HUES6 (cell line): ENCODE data around the gene B3GNT9.
"Not testable (repeated sequence)": the region's sequence is repeated elsewhere in the genome, so short reads cannot be mapped to it uniquely, and the experiment has no call there.

Experiments
- H3K27ac ChIP-seq: 2 replicates; pipeline ENCODE4 v1.7.0; 2013; ENCODE audit warnings: low read depth, mild to moderate bottlenecking, low read length, inconsistent platforms
- H3K27me3 ChIP-seq: 2 replicates; pipeline ENCODE4 v1.6.1; 2013; ENCODE audit warnings: low read length; ENCODE audit not compliant: control insufficient read depth, insufficient read depth
- H3K36me3 ChIP-seq: 2 replicates; pipeline ENCODE4 v1.6.1; 2013; ENCODE audit warnings: low read length; ENCODE audit not compliant: control insufficient read depth, insufficient read depth
- H3K4me1 ChIP-seq: 2 replicates; pipeline ENCODE4 v1.6.1; 2013; ENCODE audit warnings: low read length; ENCODE audit not compliant: control insufficient read depth, insufficient read depth
- H3K4me3 ChIP-seq: 2 replicates; pipeline ENCODE4 v1.5.1; 2013; ENCODE audit warnings: low read depth, low read length
- H3K9ac ChIP-seq: one replicate; pipeline ENCODE4 v1.6.1; 2013; ENCODE audit warnings: mild to moderate bottlenecking, low read length
- H3K9me3 ChIP-seq: 2 replicates; pipeline ENCODE4 v1.6.1; 2013; ENCODE audit warnings: low read depth, low read length; ENCODE audit not compliant: control insufficient read depth, insufficient read depth

Gene B3GNT9

DNA sequence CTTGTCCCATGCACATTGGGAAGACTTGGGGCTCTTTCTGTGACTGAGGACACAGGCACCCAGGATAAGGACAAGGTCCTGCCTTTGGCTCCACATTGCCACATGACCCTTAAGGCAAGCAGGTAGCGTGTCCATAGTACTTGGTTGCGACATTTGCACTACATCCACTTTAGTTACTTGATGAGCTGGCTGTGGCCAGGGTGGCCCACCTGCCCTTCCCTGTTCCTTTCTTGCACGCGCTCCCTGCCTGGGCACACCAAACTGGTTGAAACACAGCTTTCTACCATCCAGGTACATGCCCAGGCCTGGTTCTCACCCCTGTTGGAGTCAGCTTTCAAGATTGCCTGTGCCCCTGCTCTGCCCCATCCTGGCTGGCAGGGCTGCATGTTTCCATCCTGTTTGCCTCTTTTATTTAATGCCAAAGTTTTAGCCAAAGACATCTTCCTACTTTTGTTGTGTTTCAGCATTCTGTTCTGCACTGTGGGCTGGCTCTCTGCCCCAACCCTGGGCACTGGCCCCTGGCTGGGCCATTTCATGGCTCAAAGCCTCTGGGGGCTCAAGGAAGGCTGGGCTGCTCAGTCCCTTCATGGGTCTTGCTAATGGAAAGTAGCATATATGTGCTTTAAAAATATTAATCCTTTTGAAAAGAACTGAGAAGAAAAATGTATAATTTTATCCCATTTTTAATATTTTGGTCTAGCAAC lies 3.2 kb downstream of the B3GNT9 start:
- Histone ChIP-seq H3K27ac (no peak overlapping the region), H3K9ac (no peak overlapping the region), H3K4me1 (0 out of 2 replicates have a peak, but pooled peaks cover 4% of the 10 kb centered on the region), H3K27me3 (peaks cover 23% of the 10 kb centered on the region), H3K36me3 (peaks cover 65% of the 10 kb centered on the region), H3K4me3 (no peak overlapping the region), H3K9me3 (no peaks in the 10 kb centered on the region)

DNA sequence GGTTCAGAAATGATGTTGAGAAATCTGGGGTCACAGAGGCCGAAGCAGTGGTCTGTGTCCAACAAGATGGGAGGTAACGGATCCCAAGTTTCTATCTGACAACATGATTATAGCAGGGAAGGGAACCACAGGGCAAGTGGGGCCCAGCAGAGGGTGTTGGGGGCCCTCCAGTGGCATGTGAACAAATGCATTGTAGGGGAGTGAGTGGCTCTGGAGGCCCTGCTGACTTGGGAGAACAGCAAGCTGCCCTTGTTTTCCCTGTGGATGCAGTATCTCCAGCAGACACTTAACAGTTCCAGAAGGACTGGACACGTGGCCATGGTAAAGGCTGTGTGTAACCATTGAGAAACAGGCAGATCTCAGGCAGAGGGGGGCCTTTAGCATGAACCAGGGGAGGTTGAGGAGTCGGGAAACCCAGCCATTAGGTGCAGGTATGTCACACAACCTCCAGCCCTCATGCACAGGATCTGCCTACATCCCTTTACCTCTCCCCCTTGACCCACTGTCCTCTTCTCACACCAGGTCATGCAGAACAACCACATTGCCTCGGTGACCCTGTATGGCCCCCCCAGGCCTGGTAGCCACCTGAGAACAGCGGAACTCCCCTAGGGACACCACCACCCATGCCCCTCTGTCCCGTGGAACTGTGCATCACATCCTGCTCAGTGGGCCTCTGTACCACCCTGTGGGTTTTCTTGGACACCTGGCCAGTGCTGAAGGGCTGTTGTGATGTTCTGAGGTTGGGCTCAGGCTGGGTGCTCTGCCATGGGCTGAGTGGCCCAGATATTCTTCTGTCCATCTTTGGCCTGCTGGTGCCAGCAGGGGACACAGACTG lies 4.1 kb downstream of the B3GNT9 start:
- Histone ChIP-seq H3K4me3 (no peak overlapping the region), H3K27ac (no peak overlapping the region), H3K9me3 (no peaks in the 10 kb centered on the region), H3K36me3 (peaks cover 73% of the 10 kb centered on the region), H3K4me1 (0 out of 2 replicates have a peak, but pooled peaks cover 4% of the 10 kb centered on the region), H3K9ac (no peak overlapping the region), H3K27me3 (peaks cover 15% of the 10 kb centered on the region)

DNA sequence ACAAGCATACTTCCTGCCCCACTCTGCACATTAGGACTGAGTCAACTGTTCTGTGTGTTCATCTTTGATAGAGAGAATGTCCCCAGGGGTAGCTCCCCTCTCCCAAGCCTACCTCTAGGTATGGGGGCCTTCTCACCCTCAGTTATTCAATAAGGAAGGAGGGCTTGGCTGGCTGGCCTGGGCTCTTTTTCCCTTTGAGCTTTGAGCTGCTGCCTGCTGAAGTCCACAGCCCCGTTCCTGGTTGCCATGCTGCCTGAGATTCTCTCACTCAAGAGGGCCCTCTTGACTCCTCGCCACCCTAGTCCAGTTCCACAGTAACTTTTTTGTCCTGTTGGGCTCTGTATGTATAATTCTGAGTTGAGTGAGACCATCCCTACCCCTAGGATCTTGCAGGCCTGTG lies 5.1 kb downstream of the B3GNT9 start:
- Histone ChIP-seq H3K27ac (no peak overlapping the region), H3K9ac (no peak overlapping the region), H3K27me3 (peaks cover 5% of the 10 kb centered on the region; the same call in 1 of the 2 replicates), H3K4me3 (no peak overlapping the region), H3K36me3 (peaks cover 83% of the 10 kb centered on the region), H3K4me1 (no peaks in the 10 kb centered on the region), H3K9me3 (no peaks in the 10 kb centered on the region)

DNA sequence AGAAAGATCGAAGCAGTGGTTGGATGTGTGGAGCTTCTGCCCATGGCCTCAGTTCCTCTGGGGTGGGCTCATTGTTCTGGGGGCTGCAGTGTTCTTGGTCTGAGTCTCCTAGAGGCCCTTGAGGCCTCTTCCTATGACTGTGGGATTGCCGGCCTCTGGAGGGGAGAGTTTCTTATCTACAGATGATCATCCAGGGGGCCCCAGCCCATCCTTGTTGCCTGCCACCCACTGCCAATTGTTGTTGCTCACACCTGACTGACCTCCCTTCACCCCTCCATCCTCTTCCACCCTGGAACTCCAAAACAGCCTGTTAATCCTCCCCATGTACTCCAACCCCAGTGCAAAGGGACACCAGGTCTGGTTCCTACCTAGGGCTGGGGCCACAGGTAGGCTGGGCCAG lies 5.9 kb downstream of the B3GNT9 start:
- no peaks in the 10 kb centered on the region for H3K4me1 ChIP-seq
- no peaks in the 10 kb centered on the region for H3K9me3 ChIP-seq
- H3K27ac ChIP-seq = no peak overlapping the region
- no peaks in the 10 kb centered on the region for H3K27me3 ChIP-seq
- H3K9ac ChIP-seq = no peak overlapping the region
- H3K36me3 ChIP-seq = peaks cover 91% of the 10 kb centered on the region
- no peak overlapping the region for H3K4me3 ChIP-seq

DNA sequence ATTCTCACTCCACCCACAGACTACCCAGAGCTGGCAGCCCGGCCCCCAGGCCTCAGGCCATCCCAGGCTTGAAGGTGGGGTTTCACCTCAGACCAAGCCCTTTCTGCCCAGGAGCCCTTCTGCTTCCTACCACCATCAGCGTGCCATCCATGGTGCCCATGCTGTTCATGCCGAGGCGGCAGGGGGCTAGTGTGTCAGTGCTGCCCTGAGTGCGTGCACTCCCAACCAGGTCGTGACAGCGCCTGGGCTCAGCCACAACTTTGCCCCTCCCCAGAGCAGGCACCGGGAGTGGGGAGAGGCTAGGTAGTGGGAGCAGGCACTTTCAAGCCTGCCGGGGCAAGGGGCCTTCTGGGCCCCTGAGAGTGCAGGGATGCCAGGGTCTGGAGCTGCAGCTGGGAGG lies 8.5 kb downstream of the B3GNT9 start:
- H3K27me3 ChIP-seq = no peaks in the 10 kb centered on the region
- no peaks in the 10 kb centered on the region for H3K4me1 ChIP-seq
- H3K9me3 ChIP-seq = no peaks in the 10 kb centered on the region
- H3K36me3 ChIP-seq = peaks cover 90% of the 10 kb centered on the region
- no peak overlapping the region for H3K9ac ChIP-seq
- H3K27ac ChIP-seq = no peak overlapping the region
- no peak overlapping the region for H3K4me3 ChIP-seq

- no peak overlapping the region for H3K9ac ChIP-seq
- no peak overlapping the region for H3K4me3 ChIP-seq
- H3K9me3 ChIP-seq = no peaks in the 10 kb centered on the region
- no peak overlapping the region for H3K27ac ChIP-seq
- H3K27me3 ChIP-seq = no peaks in the 10 kb centered on the region
- H3K36me3 ChIP-seq = peaks cover 86% of the 10 kb centered on the region
- no peaks in the 10 kb centered on the region for H3K4me1 ChIP-seq
Observed at GRCh38 chr16:67141391-67141790, 9.4 kb downstream of the B3GNT9 start.

DNA sequence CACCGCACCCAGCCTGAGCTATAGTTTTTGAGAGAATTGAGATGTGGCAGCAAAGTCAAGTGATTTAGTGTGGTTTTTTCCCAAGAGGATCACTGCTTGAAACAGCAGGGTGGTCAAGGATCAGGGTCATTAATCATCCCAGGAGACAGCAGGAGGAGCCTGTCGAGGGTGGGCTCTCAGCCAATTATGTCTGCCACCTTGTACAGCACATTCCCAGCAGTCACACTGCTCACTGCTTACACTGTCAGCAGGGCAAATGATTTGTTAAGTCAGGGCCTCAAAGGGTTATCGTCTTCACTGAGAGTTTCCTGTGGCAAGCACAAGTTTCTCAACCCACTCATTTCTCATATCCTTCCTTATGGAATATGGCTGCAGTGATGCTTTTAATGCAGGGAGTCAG lies 13.2 kb downstream of the B3GNT9 start:
- no peak overlapping the region for H3K4me3 ChIP-seq

GRCh38 chr16:67129422-67129821 lies 21.4 kb downstream of the B3GNT9 start:
- Histone ChIP-seq H3K27me3 (no peaks in the 10 kb centered on the region), H3K9me3 (no peaks in the 10 kb centered on the region), H3K4me1 (no peaks in the 10 kb centered on the region), H3K4me3 (no peak overlapping the region), H3K9ac (no peak overlapping the region), H3K36me3 (peaks cover 49% of the 10 kb centered on the region), H3K27ac (no peak overlapping the region)

More for the DNA sequence above, 13.2 kb downstream of the B3GNT9 start:
- peaks cover 80% of the 10 kb centered on the region for H3K36me3 ChIP-seq
- H3K27ac ChIP-seq = no peak overlapping the region
- H3K4me1 ChIP-seq = no peaks in the 10 kb centered on the region
- no peaks in the 10 kb centered on the region for H3K27me3 ChIP-seq
- no peak overlapping the region for H3K9ac ChIP-seq
- H3K9me3 ChIP-seq = no peaks in the 10 kb centered on the region

DNA sequence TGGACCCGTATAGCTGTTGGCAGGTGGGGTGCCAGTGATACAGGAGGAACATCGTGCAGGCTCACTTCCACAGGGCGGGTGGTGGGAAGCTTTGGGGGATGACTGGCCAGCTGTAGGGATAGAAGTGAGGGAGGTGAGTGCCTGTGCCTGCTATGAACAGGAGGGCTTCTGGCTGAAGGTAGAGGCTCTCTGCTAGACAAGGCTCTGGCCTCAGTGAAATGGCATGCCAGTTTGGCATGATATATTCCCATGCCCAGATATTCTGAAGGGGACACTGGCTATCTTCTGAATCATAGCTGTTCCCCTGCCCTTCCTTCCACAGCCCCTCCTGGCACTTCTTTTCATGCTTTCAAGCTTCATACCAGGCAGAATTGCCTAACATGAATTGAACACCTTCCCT lies 21.9 kb downstream of the B3GNT9 start:
- Histone ChIP-seq H3K27ac (no peak overlapping the region), H3K27me3 (no peaks in the 10 kb centered on the region), H3K9me3 (no peaks in the 10 kb centered on the region), H3K4me1 (no peaks in the 10 kb centered on the region), H3K36me3 (peaks cover 48% of the 10 kb centered on the region), H3K4me3 (no peak overlapping the region), H3K9ac (no peak overlapping the region)

DNA sequence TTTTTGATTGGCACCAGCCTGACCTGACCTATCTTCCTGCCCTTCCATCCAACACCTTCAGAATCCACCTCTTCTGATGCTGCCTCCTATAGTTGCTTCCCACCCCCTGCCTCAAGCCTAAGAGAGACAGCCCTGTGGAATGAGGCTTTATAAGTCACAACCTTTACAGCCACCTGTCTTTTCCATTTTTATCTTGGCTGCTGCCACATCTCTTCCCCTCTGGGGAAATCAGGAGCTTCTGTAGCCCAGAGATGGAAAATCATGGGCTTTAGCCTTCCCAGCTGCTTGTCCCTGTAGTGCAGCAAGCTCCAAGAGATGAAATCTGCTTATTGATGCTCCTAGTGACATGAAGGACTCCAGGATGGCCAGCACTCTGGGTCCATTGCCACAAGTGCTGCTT lies 22.4 kb downstream of the B3GNT9 start:
- Histone ChIP-seq H3K4me3 (no peak overlapping the region), H3K9ac (no peak overlapping the region), H3K27me3 (no peaks in the 10 kb centered on the region), H3K36me3 (peaks cover 50% of the 10 kb centered on the region), H3K9me3 (no peaks in the 10 kb centered on the region), H3K4me1 (no peaks in the 10 kb centered on the region), H3K27ac (no peak overlapping the region)

DNA sequence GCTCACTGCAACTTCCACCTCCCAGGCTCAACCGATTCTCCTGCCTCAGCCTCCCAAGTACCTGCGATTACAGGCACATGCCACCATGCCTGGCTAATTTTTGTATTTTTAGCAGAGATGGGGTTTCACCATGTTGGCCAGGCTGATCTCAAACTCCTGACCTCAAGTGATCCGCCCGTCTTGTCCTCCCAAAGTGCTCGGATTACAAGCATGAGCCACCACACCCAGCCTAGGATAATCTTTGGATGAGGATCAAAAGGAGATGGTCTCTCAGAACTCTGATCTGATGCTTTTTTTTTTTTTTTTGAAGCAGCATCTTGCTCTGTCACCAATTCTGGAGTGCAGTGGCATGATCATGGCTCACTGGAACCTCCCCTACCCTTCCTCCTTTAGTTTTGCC lies 28.0 kb downstream of the B3GNT9 start:
- not testable (repeated sequence) for H3K4me3 ChIP-seq, H3K9me3 ChIP-seq, H3K27me3 ChIP-seq, H3K4me1 ChIP-seq, H3K27ac ChIP-seq, H3K9ac ChIP-seq
- H3K36me3 ChIP-seq = peaks cover 44% of the 10 kb centered on the region
